ENCODE measurements around the gene TGFBR2. TPM values are rescaled to one million over a fixed set of nuclear protein-coding genes. Genes with fewer than 3 reads are reported as not detected.

The TGFBR2 gene
- total RNA-seq, 1 donor, result 393 TPM

DNA sequence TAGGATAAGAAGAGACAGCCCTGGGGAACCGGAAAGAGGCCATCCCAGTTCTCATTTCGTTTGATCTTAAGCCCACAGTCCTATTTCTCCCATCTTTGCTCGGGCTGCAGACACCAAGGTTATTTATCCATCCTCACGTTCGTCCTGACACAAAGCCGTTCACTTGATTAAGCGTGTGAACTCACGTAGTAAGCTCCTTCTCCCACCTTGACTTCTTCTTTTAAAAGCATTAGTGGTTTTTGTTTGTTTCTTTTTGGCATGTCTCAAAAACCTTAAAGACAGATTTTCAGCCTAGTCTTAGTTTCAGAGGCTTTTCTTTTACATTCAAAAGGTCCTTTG, 70.9 kb downstream of the TGFBR2 start:
- no peak overlapping the region for H3K4me3 ChIP-seq (ENCODE audit: low read depth, low read length)
- TF ChIP-seq, protein P1, sequence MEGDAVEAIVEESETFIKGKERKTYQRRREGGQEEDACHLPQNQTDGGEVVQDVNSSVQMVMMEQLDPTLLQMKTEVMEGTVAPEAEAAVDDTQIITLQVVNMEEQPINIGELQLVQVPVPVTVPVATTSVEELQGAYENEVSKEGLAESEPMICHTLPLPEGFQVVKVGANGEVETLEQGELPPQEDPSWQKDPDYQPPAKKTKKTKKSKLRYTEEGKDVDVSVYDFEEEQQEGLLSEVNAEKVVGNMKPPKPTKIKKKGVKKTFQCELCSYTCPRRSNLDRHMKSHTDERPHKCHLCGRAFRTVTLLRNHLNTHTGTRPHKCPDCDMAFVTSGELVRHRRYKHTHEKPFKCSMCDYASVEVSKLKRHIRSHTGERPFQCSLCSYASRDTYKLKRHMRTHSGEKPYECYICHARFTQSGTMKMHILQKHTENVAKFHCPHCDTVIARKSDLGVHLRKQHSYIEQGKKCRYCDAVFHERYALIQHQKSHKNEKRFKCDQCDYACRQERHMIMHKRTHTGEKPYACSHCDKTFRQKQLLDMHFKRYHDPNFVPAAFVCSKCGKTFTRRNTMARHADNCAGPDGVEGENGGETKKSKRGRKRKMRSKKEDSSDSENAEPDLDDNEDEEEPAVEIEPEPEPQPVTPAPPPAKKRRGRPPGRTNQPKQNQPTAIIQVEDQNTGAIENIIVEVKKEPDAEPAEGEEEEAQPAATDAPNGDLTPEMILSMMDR (IDR thresholded peaks at IDR 0.05; ENCODE audit: insufficient read depth, low read length), result no peak
- no peak for DNase-seq (ENCODE audit: low read depth)

DNA sequence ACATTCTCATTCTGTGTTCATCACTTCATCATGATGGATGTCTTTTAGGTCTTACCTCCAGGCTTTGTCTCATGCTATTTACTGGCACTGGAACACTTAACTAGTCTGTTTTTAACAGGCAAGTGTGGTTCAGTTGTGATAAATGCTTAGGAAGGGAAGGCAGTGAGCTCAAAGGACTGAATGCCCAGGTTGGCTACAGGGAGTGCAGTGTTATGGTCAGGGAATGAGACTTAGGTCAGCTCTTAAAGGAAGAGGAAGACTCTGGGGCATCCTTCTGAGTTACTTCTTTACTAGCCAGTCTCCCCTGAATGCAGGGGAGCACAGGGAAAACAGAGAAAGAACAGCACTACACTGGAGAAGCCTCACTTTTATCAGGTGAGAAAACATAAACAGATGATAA, 72.6 kb downstream of the TGFBR2 start:
- DNase-seq (ENCODE audit: low read depth), result no peak
- TF ChIP-seq, protein P1 (IDR thresholded peaks at IDR 0.05; ENCODE audit: insufficient read depth, low read length), result no peak
- H3K4me3 ChIP-seq (ENCODE audit: low read depth, low read length), result no peak overlapping the region

- TF ChIP-seq, protein P1 (IDR thresholded peaks at IDR 0.05; ENCODE audit: insufficient read depth, low read length), result no peak
- H3K4me3 ChIP-seq (ENCODE audit: low read depth, low read length), result no peak overlapping the region
Observed at GRCh38 chr3:30680789-30681648, 74.6 kb downstream of the TGFBR2 start.

DNA sequence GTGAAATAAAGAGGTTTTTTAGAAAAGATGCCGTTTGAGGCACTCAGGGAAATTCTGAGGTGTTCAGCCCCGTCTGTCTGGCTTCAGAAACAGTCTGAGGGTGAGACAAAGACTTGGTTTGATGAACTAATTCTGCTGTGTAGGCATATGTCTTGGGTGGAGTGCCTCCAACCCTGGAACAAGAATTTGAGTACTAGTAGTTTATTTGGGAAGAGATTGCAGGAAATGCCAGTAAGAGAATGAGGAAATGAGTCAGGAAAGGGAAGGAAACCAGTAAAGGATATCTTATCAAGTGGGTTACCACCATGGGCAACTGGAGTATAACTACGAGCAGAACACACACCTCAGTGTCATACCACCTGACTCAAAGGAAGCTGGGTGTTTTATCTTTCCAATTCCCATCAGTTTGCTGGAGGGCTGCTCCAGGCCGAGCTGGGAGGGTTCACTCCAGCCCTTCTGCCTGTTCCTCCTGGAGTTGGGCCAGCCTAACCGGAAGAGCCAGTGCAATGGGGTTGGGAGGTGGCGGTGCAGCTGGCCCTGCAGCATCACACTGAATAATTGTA, 75.3 kb downstream of the TGFBR2 start:
- TF ChIP-seq, protein P1 (IDR thresholded peaks at IDR 0.05; ENCODE audit: insufficient read depth, low read length), result no peak
- peak; percentile 80 for DNase-seq (ENCODE audit: low read depth)
- H3K4me3 ChIP-seq (ENCODE audit: low read depth, low read length), result no peak overlapping the region

More at GRCh38 chr3:30680789-30681648, 74.6 kb downstream of the TGFBR2 start:
- peak; percentile 65 for DNase-seq (ENCODE audit: low read depth)

- TF ChIP-seq, protein P1 (IDR thresholded peaks at IDR 0.05; ENCODE audit: insufficient read depth, low read length), result no peak
- no peak for DNase-seq (ENCODE audit: low read depth)
- no peak overlapping the region for H3K4me3 ChIP-seq (ENCODE audit: low read depth, low read length)
Observed at GRCh38 chr3:30682434-30683155, 76.2 kb downstream of the TGFBR2 start.

- no peak overlapping the region for H3K4me3 ChIP-seq (ENCODE audit: low read depth, low read length)
- DNase-seq (ENCODE audit: low read depth), result no peak
- TF ChIP-seq, protein P1 (IDR thresholded peaks at IDR 0.05; ENCODE audit: insufficient read depth, low read length), result no peak
Observed at GRCh38 chr3:30683769-30684168, 77.4 kb downstream of the TGFBR2 start.

All from fibroblast of the aortic adventitia (primary cell).